ENCODE data around the gene DBT. TPM values are rescaled to one million over a fixed set of nuclear protein-coding genes. Genes with fewer than 3 reads are reported as not detected.

DBT gene
- total and polyA plus RNA-seq, 10 of the 15 experiments (the other 5 are each of a cell fraction or from before 2014, with no cell fraction given) = 2.1 to 15.9 (median 6.9) TPM

GRCh38 chr1:100266741-100267140 is 17.1 kb upstream of the DBT start:
- H3K4me3 ChIP-seq = peak overlapping the region; percentile 100
- SMC1A ChIA-PET (ENCODE audit: uncharacterized antibody, unreplicated experiment) = interaction anchor here (0.6 to 3.7 kb wide), 13 partner anchors 17 to 453 kb away, joined by 3 to 32 read pairs (median 4); partner anchors contain the start of genes CDC14A, DBT, SASS6 and TRMT13
- peak overlapping the region; percentile 93 for H3K9ac ChIP-seq (ENCODE audit: control insufficient read depth, insufficient read depth, low read length)
- H3K36me3 ChIP-seq (ENCODE audit: control insufficient read depth in 2 of 2, insufficient read depth in 2 of 2, low read length in 1 of 2) = peaks cover 2 to 23% of the 10 kb centered on the region in 2 experiments
- TSS peak; percentile 74 for BruUV-seq (replicated peaks)
- intact Hi-C loops (cut with micrococcal nuclease; ENCODE audit: unreplicated experiment) = loop anchor here (1.0 to 5.0 kb wide), 2 partner anchors 85 to 229 kb away; a partner anchor contains a TSS
- H2AFZ ChIP-seq (ENCODE audit: control insufficient read depth, low read depth, low read length) = peak overlapping the region; percentile 95
- POLR2A ChIA-PET = interaction anchor here (0.6 to 2.9 kb wide), 8 partner anchors 16 to 213 kb away, joined by 3 to 24 read pairs (median 4); partner anchors contain the start of gene DBT
- FAIRE-seq (no peak), ATAC-seq (peak; percentile 58), DNase-seq (ENCODE audit: low read depth, low spot score) (no peak)
- H3K4me1 ChIP-seq (ENCODE audit: control insufficient read depth, insufficient read depth, low read length) = peaks cover 2% of the 10 kb centered on the region; the same call in 1 of the 2 replicates
- in situ Hi-C loops (cut with MboI) = no loop called here
- CTCF ChIA-PET = interaction anchor here (1.2 to 3.4 kb wide), 6 partner anchors 17 to 192 kb away, joined by 4 to 18 read pairs (median 10); partner anchors contain the start of genes CDC14A and DBT
- RAD21 ChIA-PET (ENCODE audit: unreplicated experiment) = interaction anchor here (1.2 to 2.9 kb wide), 5 partner anchors 17 to 229 kb away, joined by 4 to 22 read pairs (median 10); partner anchors contain the start of genes CDC14A and DBT
- H3K27ac ChIP-seq (ENCODE audit: control insufficient read depth, insufficient read depth) = peak overlapping the region; percentile 73
- no peaks in the 10 kb centered on the region for H3K27me3 ChIP-seq (replicated peaks in 1 of 2; ENCODE audit: control insufficient read depth in 2 of 2, insufficient read depth in 2 of 2, low read length in 1 of 2)
- peaks cover 26% of the 10 kb centered on the region for H3K79me2 ChIP-seq (ENCODE audit: control insufficient read depth, insufficient read depth, low read length)
- H3K9me3 ChIP-seq (replicated peaks; ENCODE audit: control insufficient read depth, insufficient read depth, low read length) = no peaks in the 10 kb centered on the region
- H3K4me2 ChIP-seq (ENCODE audit: control insufficient read depth, insufficient read depth) = peak overlapping the region; percentile 58
- WGBS (ENCODE audit: insufficient coverage, insufficient replicate concordance, low lambda C conversion rate, missing lambda C conversion rate) = under 1% methylated on average over 8 of the region's 8 CpGs
- H4K20me1 ChIP-seq (ENCODE audit: control insufficient read depth, insufficient read depth) = no peaks in the 10 kb centered on the region; the same call in 1 of the 2 replicates
- TF ChIP-seq TAF1 (IDR thresholded peaks at IDR 0.05; ENCODE audit: borderline replicate concordance, low read depth, low read length) (no peak), IKZF1 (conservative IDR thresholded peaks at IDR 0.05) (no peak), CBX3 (IDR thresholded peaks at IDR 0.05; ENCODE audit: borderline replicate concordance, low read depth) (no peak), USF2 (IDR thresholded peaks at IDR 0.05; ENCODE audit: borderline replicate concordance, low read depth, low read length) (no peak), POU2F2 (IDR thresholded peaks at IDR 0.05; ENCODE audit: borderline replicate concordance, low read depth, low read length) (no peak), KDM1A (IDR thresholded peaks at IDR 0.05; ENCODE audit: borderline replicate concordance) (no peak), BCL11A (IDR thresholded peaks at IDR 0.05; ENCODE audit: low read depth, low read length) (no peak), SUZ12 (IDR thresholded peaks at IDR 0.05; ENCODE audit: unreplicated experiment) (no peak), CEBPZ (IDR thresholded peaks at IDR 0.05; ENCODE audit: low read depth, low read length) (no peak), ZBTB40 (IDR thresholded peaks at IDR 0.05; ENCODE audit: borderline replicate concordance) (no peak), BRCA1 (IDR thresholded peaks at IDR 0.05; ENCODE audit: low read depth, low read length) (no peak), NBN (IDR thresholded peaks at IDR 0.05) (no peak), ATF3 (IDR thresholded peaks at IDR 0.05; ENCODE audit: borderline replicate concordance, extremely low read depth, low read depth, low read length) (no peak), USF1 (IDR thresholded peaks at IDR 0.05; ENCODE audit: borderline replicate concordance, extremely low read length, insufficient read depth, low read depth, low read length) (no peak)
